ENCODE measurements around the gene SAC3D1. TPM values are rescaled to one million over a fixed set of nuclear protein-coding genes. Genes with fewer than 3 reads are reported as not detected.
"Not testable (repeated sequence)": the region's sequence is repeated elsewhere in the genome, so short reads cannot be mapped to it uniquely, and the experiment has no call there.

The SAC3D1 gene
- 7.2 TPM for polyA plus RNA-seq

DNA sequence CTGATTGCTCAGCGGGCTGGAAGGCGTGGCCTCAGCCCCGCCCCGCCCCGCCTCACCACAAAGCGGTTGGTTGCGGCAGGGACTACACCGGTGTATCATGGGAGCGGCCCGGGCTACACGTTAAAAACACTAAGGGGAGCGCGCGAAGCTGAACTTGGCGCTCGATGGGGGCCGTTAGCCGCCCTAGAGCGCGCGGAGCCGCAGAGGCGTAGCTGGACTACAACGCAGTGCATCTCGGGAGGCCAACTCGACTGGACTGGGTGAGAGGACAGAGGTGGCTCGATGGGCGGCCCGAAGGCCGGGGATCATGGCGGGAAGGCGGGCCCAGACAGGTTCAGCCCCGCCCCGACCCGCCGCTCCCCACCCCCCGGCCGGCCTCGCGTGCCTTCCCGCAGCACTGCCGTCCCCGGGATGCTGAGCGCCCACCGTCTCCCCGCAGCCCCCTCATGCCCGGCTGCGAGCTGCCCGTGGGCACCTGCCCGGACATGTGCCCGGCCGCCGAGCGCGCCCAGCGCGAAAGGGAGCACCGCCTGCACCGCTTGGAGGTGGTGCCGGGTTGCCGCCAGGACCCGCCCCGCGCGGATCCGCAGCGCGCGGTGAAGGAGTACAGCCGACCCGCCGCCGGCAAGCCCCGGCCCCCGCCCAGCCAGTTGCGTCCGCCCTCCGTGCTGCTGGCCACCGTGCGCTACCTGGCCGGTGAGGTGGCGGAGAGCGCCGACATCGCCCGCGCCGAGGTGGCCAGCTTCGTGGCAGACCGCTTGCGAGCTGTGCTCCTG is at the start of gene SAC3D1:
Gene SAC3D1 (plus strand): TSS at position 364 of the 776 bp plus-strand sequence. CDS start 83 bp downstream, at position 447.
- Mint-ChIP-seq H3K27ac (peak within 1 kb of the TSS; percentile 77 to 97 (median 96)), H3K4me1 (peaks cover 11 to 15% (median 14%) of the 10 kb centered on the region in 3 donors), H3K4me3 (peak within 1 kb of the TSS; percentile 93 to 98 (median 97)), H3K27me3 (no peaks in the 10 kb centered on the region), H3K9me3 (no peaks in the 10 kb centered on the region), H3K36me3 (peaks cover 8% of the 10 kb centered on the region)

DNA sequence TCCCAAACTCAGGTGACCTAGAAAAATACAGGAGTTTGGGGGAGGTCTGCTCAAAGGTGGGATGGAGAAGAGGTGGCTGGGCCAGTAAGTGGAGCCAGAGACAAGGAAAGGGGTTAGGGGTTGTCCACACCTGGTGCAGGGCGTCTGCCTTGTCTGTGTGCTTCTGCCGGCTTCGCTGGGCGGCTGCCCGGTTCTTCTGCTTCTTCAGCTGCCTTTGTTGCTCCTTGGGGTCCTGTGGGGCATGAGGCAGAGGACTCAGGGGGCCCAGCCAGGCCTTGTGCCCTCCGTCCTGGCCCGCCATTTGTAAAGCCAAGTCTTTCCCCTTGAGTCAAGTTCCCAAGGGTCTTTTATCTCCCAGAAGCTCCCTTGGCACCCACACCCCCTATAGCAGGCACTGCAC is 46.7 kb upstream of the SAC3D1 start:
- H3K4me1 Mint-ChIP-seq = peaks cover 26 to 35% (median 30%) of the 10 kb centered on the region in 3 donors
- no peaks in the 10 kb centered on the region for H3K9me3 Mint-ChIP-seq
- H3K36me3 Mint-ChIP-seq = no peaks in the 10 kb centered on the region
- H3K27me3 Mint-ChIP-seq = no peaks in the 10 kb centered on the region
- H3K4me3 Mint-ChIP-seq = peak overlapping the region in 1 of 4 donors; percentile 43
- peak overlapping the region in 1 of 3 donors; percentile 32 for H3K27ac Mint-ChIP-seq

DNA sequence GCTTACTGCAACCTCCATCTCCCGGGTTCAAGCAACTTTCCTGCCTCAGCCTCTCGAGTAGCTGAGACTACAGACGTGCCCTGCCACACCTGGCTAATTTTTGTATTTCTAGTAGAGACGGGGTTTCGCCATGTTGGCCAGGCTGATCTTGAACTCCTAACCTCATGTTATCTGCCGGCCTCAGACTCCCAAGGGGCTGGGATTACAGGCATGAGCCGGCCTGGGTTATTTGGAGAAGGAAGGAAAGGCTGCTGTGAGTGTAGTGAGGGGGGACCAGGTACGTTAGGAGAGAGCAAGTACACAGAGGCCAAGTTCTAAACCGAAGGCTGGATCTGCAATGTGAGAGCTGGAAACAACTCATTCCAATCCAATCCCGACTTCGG is 44.7 kb upstream of the SAC3D1 start:
- Mint-ChIP-seq H3K4me1 (peaks cover 14 to 23% (median 18%) of the 10 kb centered on the region in 3 donors), H3K27ac (peak overlapping the region in 2 of 3 donors; percentile 5 to 83), H3K27me3 (no peaks in the 10 kb centered on the region), H3K36me3 (no peaks in the 10 kb centered on the region), H3K9me3 (no peaks in the 10 kb centered on the region), H3K4me3 (peak overlapping the region; percentile 68 to 94 (median 87))

DNA sequence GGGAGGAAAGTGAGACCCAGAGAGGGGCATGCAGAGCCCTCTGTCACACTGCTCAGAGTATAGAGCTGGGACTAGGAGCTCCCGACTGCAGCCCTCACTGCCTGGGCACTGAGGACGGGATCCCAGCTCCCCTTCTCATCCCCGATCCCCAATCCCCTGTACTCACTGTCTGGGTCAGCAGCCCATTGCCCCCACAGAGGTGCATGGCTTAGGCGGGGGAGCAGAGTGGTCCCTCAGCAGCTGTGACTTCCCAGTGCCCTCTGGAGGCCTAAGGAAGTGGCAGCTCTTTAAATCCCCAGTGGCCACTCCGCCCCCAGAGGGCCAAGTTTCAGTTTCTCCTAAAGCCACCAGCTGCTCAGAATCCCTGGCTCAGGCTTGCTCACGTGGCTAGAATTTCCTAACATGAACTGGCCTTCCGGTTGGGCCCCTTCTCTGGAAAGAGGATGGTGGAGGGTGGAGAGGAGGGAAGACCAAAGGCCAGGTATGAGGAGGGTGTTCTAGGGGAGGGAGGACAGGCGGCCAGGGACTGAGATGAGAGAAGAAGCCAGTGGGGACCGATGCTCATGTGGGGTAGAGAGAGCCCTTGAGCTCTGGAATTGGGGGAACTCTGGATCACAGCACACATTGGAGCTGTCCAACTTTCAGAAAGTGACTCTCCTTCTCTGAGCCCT is 44.2 kb upstream of the SAC3D1 start, which contains the start of gene BATF2:
Gene BATF2 (minus strand): TSS at position 262 of the 671 bp plus-strand sequence. CDS start 57 bp downstream, at position 205.
- no peaks in the 10 kb centered on the region for H3K36me3 Mint-ChIP-seq
- no peaks in the 10 kb centered on the region for H3K9me3 Mint-ChIP-seq
- peak within 1 kb of the TSS in 2 of 3 donors; percentile 5 to 83 for H3K27ac Mint-ChIP-seq
- H3K27me3 Mint-ChIP-seq = no peaks in the 10 kb centered on the region
- H3K4me3 Mint-ChIP-seq = peak within 1 kb of the TSS; percentile 68 to 94 (median 87)
- peaks cover 10 to 23% (median 16%) of the 10 kb centered on the region in 3 donors for H3K4me1 Mint-ChIP-seq

DNA sequence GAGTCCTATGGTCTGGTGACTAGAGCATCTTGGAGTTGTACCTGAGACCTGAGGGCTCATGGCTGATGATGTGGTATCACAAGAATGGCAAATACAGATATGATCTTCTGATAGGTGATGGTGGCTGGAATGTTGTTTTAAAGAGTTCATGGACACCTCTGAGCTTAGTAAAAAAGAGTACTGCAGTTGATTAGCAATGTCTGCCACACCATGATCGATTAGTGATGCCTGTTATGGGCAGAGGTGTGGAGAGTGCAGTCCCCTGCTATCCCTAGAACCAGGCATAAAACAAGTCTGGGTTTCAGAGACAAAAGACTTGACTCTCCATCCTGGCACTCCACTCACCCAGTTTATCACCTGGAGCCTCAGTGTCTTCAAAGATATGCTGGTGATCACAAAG is 42.9 kb upstream of the SAC3D1 start:
- no peaks in the 10 kb centered on the region for H3K9me3 Mint-ChIP-seq
- H3K27me3 Mint-ChIP-seq = no peaks in the 10 kb centered on the region
- H3K4me3 Mint-ChIP-seq = no peak overlapping the region
- H3K27ac Mint-ChIP-seq = peak overlapping the region in 1 of 3 donors; percentile 53
- H3K36me3 Mint-ChIP-seq = no peaks in the 10 kb centered on the region
- peaks cover 10 to 23% (median 16%) of the 10 kb centered on the region in 3 donors for H3K4me1 Mint-ChIP-seq

DNA sequence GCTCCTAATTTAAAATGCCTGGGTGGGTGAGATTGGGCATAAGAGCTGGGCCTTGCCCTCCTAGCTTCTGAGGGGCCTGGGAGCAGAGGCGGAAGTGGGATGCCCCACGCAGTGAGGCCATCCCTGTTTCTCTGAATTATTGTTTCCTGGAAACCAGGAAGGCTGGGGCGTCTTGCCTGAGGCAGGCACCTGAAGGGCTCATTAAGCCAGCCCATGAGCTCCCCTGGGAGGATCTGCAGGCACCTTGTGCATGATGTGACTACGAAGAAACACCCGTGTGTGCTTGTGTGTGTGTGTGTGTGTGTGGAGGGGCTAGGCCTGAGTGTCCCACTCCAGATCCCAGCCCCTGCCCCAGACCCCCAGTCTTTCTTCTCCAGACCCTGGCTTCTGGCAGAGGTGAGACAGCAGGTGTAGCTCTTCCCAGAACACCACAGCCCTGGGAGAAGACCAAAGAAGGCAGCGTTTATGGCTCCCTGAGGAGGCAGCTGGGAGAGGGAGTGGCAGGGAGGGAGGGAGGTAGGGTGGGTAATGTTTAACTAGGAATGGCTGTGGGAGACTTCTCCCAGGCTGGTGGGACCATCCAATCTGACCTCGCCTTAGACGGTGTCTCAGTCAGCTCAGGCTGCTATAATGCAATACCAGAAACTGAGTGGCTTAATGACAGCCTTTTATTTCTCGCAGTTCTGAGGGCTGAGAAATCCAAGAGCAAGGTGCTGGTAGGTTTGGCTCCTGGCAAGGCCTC is 42.1 kb upstream of the SAC3D1 start:
- Mint-ChIP-seq H3K27ac (peak overlapping the region in 2 of 3 donors; percentile 50 to 67), H3K27me3 (no peaks in the 10 kb centered on the region), H3K4me3 (no peak overlapping the region), H3K4me1 (peaks cover 10 to 23% (median 16%) of the 10 kb centered on the region in 3 donors), H3K9me3 (no peaks in the 10 kb centered on the region), H3K36me3 (no peaks in the 10 kb centered on the region)

DNA sequence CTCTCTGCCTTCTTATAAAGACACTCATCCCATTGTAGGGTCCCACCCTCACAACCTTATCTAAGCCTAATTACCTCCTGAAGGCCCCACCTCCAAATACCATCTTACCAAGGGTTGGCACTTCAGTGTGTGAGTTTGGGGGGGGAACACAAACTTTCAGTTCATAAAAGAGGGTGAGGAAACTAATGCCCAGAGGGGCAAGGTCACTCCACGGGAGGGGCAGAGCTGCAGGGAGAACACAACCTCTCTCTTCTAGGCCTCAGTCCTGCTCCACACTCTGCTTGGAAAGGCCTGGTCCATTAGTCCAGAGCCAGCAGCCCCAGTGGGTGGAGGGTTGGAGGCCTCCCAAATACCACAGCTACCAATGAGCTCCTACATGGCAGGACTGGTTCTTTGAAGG is 41.5 kb upstream of the SAC3D1 start:
- Mint-ChIP-seq H3K4me3 (no peak overlapping the region), H3K27ac (no peak overlapping the region), H3K4me1 (peaks cover 10 to 23% (median 16%) of the 10 kb centered on the region in 3 donors), H3K36me3 (no peaks in the 10 kb centered on the region), H3K27me3 (no peaks in the 10 kb centered on the region), H3K9me3 (no peaks in the 10 kb centered on the region)

DNA sequence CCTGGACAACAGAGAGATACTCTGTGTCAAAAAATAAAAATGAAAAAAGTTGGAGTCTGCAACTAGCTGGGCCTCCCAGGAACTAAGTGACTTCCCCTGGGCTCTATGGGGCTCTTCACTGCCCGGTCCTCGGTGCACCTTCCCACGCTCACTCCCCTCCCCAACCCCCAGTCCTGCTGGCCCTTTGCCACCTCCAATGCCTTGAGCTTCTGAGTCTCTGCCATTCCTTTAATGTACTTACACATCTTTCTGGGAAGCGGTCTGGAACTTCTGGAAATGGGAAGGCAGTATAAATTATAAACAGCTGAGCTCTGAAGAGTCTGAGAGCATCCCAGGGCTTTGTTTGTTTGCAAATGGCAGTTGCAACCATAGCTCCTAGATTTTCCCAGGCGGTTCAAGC is 38.3 kb upstream of the SAC3D1 start:
- no peaks in the 10 kb centered on the region for H3K9me3 Mint-ChIP-seq
- no peaks in the 10 kb centered on the region for H3K27me3 Mint-ChIP-seq
- H3K27ac Mint-ChIP-seq = no peak overlapping the region
- no peak overlapping the region for H3K4me3 Mint-ChIP-seq
- H3K36me3 Mint-ChIP-seq = no peaks in the 10 kb centered on the region
- H3K4me1 Mint-ChIP-seq = peaks cover 6 to 9% (median 9%) of the 10 kb centered on the region in 3 donors

DNA sequence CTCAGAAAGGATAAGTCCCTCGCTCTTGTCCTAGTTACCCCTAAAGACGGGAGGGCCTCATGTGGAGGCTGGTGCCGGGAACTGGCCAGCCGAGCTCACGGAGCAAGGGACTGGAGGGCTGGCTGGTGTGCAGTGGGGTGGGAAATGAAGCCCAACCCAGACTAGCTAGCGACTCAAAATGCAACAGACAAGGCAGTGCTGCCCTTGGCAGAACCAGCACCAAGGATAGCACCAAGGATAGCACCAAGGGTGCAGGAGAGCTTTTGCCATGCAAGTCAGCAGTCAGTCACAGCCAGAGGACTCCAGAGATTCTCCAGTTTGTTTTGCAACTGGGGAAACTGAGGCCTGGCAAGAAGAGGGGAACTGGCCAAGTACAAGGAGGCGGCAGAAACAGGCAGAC is 37.7 kb upstream of the SAC3D1 start:
- H3K27me3 Mint-ChIP-seq = no peaks in the 10 kb centered on the region
- no peak overlapping the region for H3K27ac Mint-ChIP-seq
- no peaks in the 10 kb centered on the region for H3K9me3 Mint-ChIP-seq
- no peak overlapping the region for H3K4me3 Mint-ChIP-seq
- peaks cover 3 to 7% (median 5%) of the 10 kb centered on the region in 3 donors for H3K4me1 Mint-ChIP-seq
- H3K36me3 Mint-ChIP-seq = no peaks in the 10 kb centered on the region

DNA sequence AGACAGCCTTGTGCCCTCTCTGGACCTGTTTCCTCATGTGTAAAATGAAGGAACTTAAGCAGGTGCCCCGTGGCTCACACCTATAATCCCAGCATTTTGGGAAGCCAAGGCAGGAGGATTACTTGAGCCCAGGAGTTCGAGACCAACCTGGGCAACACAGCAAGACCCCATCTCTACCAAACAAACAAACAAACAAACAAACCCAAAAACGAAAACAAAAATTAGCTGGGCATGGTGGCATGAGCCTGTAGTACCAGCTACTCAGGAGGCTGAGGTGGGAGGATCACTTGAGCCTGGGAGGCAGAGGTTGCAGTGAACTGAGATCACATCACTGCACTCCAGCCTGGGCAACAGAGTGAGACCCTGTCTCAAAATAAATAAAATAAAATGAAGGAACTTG is 37.0 kb upstream of the SAC3D1 start:
- not testable (repeated sequence) for H3K4me1 Mint-ChIP-seq, H3K27me3 Mint-ChIP-seq, H3K27ac Mint-ChIP-seq, H3K36me3 Mint-ChIP-seq, H3K4me3 Mint-ChIP-seq, H3K9me3 Mint-ChIP-seq

DNA sequence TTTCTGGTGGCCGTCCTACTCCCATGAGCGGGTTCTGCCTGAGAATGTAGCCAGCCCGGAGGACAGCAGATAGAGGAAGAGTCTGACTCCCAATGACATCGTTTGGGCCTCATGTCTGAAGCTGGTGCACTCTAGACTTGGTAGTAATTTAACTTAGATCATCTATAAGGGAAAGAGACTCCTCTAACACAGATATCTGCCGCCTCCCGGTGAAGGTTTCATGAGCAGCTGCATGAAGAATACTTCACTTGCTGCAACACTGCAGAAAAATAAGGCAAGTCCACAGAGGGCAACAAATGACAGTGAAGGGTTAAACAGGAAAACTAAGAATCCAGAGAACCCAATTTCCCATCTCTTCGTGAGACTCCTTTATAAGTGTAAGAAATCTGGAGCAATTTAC is 33.0 kb upstream of the SAC3D1 start:
- Mint-ChIP-seq H3K36me3 (no peaks in the 10 kb centered on the region), H3K4me1 (peaks cover 0 to 4% (median 3%) of the 10 kb centered on the region in 3 donors), H3K27me3 (no peaks in the 10 kb centered on the region), H3K4me3 (peak overlapping the region in 1 of 4 donors; percentile 23), H3K9me3 (no peaks in the 10 kb centered on the region), H3K27ac (no peak overlapping the region)

DNA sequence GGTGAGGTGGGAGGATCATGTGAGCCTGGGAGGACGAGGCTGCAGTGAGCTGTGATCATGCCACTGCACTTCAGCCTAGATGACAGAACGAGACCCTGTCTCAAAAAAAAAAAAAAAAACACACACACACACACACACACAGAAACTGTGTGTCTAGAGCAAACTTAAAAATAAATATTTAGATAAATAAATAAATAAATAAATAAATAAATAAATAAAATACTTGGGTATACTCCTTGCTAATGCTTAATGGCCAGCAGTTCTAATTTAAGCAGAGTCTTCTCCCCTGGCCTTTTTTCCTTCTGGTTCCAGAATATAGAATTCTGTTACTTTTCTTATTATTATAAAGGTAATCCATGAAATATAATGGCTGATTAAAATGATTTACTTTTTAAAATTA is 32.1 kb upstream of the SAC3D1 start:
- Mint-ChIP-seq H3K27me3 (no peaks in the 10 kb centered on the region), H3K9me3 (no peaks in the 10 kb centered on the region), H3K4me3 (no peak overlapping the region), H3K36me3 (no peaks in the 10 kb centered on the region), H3K27ac (no peak overlapping the region), H3K4me1 (peaks cover 8 to 9% (median 8%) of the 10 kb centered on the region in 3 donors)

DNA sequence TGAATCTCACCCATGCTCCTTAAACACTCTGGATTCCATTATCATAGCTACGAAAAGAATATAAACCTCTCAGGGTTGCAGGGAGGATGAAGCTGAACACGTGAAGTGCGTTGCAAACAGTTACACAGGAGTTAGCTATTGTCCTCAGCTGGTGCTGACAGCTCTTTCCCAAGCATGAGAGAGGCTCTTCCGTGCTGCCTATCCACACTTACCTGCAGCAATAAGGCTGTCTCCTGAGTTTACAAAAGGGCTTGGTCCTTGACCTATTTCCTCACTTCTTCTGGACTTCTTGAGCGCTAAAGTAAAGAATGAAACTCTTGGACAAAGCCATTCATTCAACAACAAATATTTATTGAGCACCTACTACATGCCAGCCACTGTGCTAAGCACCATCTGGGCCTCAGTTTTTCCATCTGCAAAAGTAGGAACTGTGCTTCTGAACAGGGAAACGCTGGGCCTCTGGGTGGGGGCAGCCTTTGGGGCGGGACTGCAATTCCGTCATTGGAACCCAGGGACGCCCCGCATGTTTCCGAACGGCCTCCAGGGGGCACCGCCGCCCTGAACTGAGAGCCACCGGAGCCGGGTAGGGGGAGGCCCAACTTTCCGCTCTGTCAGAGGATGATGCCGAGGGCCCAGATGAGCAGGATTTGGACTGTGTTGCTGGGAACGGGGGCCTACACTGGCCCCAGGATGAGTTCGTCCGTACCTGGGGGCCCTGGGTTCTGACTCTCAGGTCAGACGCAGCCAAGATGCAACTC is 27.7 kb upstream of the SAC3D1 start:
- Mint-ChIP-seq H3K4me3 (peak overlapping the region; percentile 85 to 98 (median 96)), H3K36me3 (no peaks in the 10 kb centered on the region), H3K27me3 (no peaks in the 10 kb centered on the region), H3K4me1 (peaks cover 18 to 24% (median 19%) of the 10 kb centered on the region in 3 donors), H3K27ac (peak overlapping the region; percentile 96 to 99 (median 98)), H3K9me3 (no peaks in the 10 kb centered on the region)
